SK-N-SH (cell line): ENCODE results near the gene MACROD1. TPM values are rescaled to one million over a fixed set of nuclear protein-coding genes. Genes with fewer than 3 reads are reported as not detected.

ENCODE experiments used
- CTCF ChIA-PET: fragments of 300-600, 350-600 bp; formaldehyde crosslinking; extraction: SDS; loops from one replicate; lab custom pipeline; 2021; lab: Yijun Ruan, JAX
- POLR2A ChIA-PET: fragments of 350-600 bp; sonication (Branson Sonifier 250); formaldehyde crosslinking; extraction: SDS; loops from one replicate; lab custom pipeline; 2020; ENCODE audit warnings: antibody characterized with exemption, inconsistent platforms; lab: Yijun Ruan, JAX
- DNase-seq: peaks from one replicate; pipeline ENCODE4 v3.0.0; 2012
- H2AFZ ChIP-seq: fragments of 200-600 bp; sonication (generic); 2 replicates; pipeline ENCODE4 v1.8.1; 2016; ENCODE audit warnings: antibody characterized with exemption, mild to moderate bottlenecking, low read depth
- H3F3A ChIP-seq: fragments of 200-600 bp; sonication (generic); replicated peaks from 2 replicates; pipeline ENCODE3; 2016; ENCODE audit warnings: antibody characterized with exemption, mild to moderate bottlenecking; ENCODE audit not compliant: insufficient read depth
- H3K27ac ChIP-seq, 2 experiments: fragments of 200-500 bp in 1 of 2; fragments of 200-600 bp in 1 of 2; sonication (Bioruptor generic) in 1 of 2; sonication (generic), shearing (Covaris generic) in 1 of 2; 2 replicates each; pipeline versions ENCODE4 v1.5.1 to v1.6.1; 2014 to 2016; ENCODE audit warnings: low read depth in 2 of 2, inconsistent platforms in 1 of 2, low read length in 1 of 2, mild to moderate bottlenecking in 1 of 2, mixed read lengths in 1 of 2
- H3K27me3 ChIP-seq: fragments of 200-600 bp; sonication (generic), shearing (Covaris generic); 2 replicates; pipeline ENCODE4 v1.6.1; 2016; ENCODE audit warnings: mixed run types; ENCODE audit not compliant: insufficient read depth
- H3K36me3 ChIP-seq, 2 experiments: fragments of 200-500 bp in 1 of 2; fragments of 200-600 bp in 1 of 2; sonication (Bioruptor generic) in 1 of 2; sonication (generic) in 1 of 2; replicated peaks in 1 of 2; 2 replicates each; pipeline versions ENCODE3 to v1.5.1; 2014 to 2016; ENCODE audit warnings: low read length in 1 of 2, mild to moderate bottlenecking in 1 of 2; ENCODE audit not compliant: insufficient read depth in 2 of 2, control insufficient read depth in 1 of 2
- H3K4me1 ChIP-seq, 2 experiments: fragments of 200-500 bp in 1 of 2; fragments of 200-600 bp in 1 of 2; sonication (Bioruptor generic) in 1 of 2; sonication (generic), shearing (Covaris generic) in 1 of 2; 2 replicates each; pipeline versions ENCODE4 v1.5.1 to v1.6.1; 2014 to 2016; ENCODE audit warnings: low read depth in 1 of 2, low read length in 1 of 2, mixed run types in 1 of 2; ENCODE audit not compliant: insufficient read depth in 2 of 2, control insufficient read depth in 1 of 2
- H3K4me2 ChIP-seq: fragments of 200-600 bp; sonication (generic), shearing (Covaris generic); 2 replicates; pipeline ENCODE4 v1.6.1; 2017; ENCODE audit warnings: mixed run types
- H3K4me3 ChIP-seq, 2 experiments: fragments of 200-500 bp in 1 of 2; fragments of 200-600 bp in 1 of 2; sonication (Bioruptor generic) in 1 of 2; sonication (generic), shearing (Covaris generic) in 1 of 2; 2 replicates each; pipeline versions ENCODE4 v1.5.1 to v1.8.1; 2014 to 2016; ENCODE audit warnings: low read depth in 2 of 2, inconsistent platforms in 1 of 2, low read length in 1 of 2, mild to moderate bottlenecking in 1 of 2, mixed read lengths in 1 of 2, moderate library complexity in 1 of 2
- H3K79me2 ChIP-seq: fragments of 200-600 bp; sonication (generic); 2 replicates; pipeline ENCODE4 v1.8.1; 2017; ENCODE audit warnings: mild to moderate bottlenecking; ENCODE audit not compliant: insufficient read depth
- H3K9ac ChIP-seq: fragments of 200-600 bp; sonication (generic); 2 replicates; pipeline ENCODE4 v1.6.1; 2017; ENCODE audit warnings: mixed run types
- H3K9me2 ChIP-seq: fragments of 200-600 bp; sonication (generic); 2 replicates; pipeline ENCODE4 v1.6.1; 2017; ENCODE audit warnings: mixed run types
- H3K9me3 ChIP-seq: fragments of 200-600 bp; sonication (generic); 2 replicates; pipeline ENCODE4 v1.6.1; 2017; ENCODE audit warnings: mixed run types, mild to moderate bottlenecking, moderate library complexity
- H4K20me1 ChIP-seq: fragments of 200-600 bp; sonication (generic); 2 replicates; pipeline ENCODE4 v1.6.1; 2017; ENCODE audit warnings: mild to moderate bottlenecking, mixed run types; ENCODE audit not compliant: insufficient read depth
- EP300 ChIP-seq, 2 experiments: IDR thresholded peaks; 2 replicates each; pipeline versions ENCODE4 v1.4.0 to v1.6.1; 2012; ENCODE audit warnings: borderline replicate concordance in 1 of 2, low read depth in 1 of 2, low read length in 1 of 2
- FOXJ3 ChIP-seq: sonication (generic); formaldehyde crosslinking; IDR thresholded peaks from 2 replicates; pipeline ENCODE4 v1.5.1; 2020; ENCODE audit warnings: mild to moderate bottlenecking, missing genetic modification reagents
- FOXM1 ChIP-seq: IDR thresholded peaks from 2 replicates; pipeline ENCODE4 v1.4.0; 2012; ENCODE audit warnings: low read depth, mild to moderate bottlenecking
- GABPA ChIP-seq: IDR thresholded peaks from 2 replicates; pipeline ENCODE4 v1.4.0; 2012; ENCODE audit warnings: low read depth, mild to moderate bottlenecking
- GATA2 ChIP-seq: sonication (generic); formaldehyde crosslinking; IDR thresholded peaks from 2 replicates; pipeline ENCODE4 v1.5.0; 2020; ENCODE audit warnings: mild to moderate bottlenecking, missing genetic modification reagents
- IRF3 ChIP-seq: fragments of 150-350 bp; IDR thresholded peaks from 2 replicates; pipeline ENCODE4 v1.6.1; 2016; ENCODE audit warnings: mild to moderate bottlenecking, low read depth, low read length
- JUND ChIP-seq: IDR thresholded peaks from 2 replicates; pipeline ENCODE4 v1.4.0; 2012
- NFIC ChIP-seq: IDR thresholded peaks from 2 replicates; pipeline ENCODE4 v1.4.0; 2012; ENCODE audit warnings: borderline replicate concordance
- NRF1 ChIP-seq: IDR thresholded peaks from 2 replicates; pipeline ENCODE4 v1.6.1; 2012; ENCODE audit warnings: low read depth, mild to moderate bottlenecking, low read length
- POLR2AphosphoS5 ChIP-seq: IDR thresholded peaks from 2 replicates; pipeline ENCODE4 v1.6.1; 2012; ENCODE audit warnings: low read depth, low read length
- RAD21 ChIP-seq: IDR thresholded peaks from 2 replicates; pipeline ENCODE4 v1.6.1; 2012; ENCODE audit warnings: mild to moderate bottlenecking, low read length
- RCOR1 ChIP-seq: fragments of 150-350 bp; IDR thresholded peaks from 2 replicates; pipeline ENCODE4 v1.6.1; 2017; ENCODE audit warnings: antibody characterized with exemption, low read length
- RFX5 ChIP-seq: IDR thresholded peaks from 2 replicates; pipeline ENCODE4 v1.6.1; 2012; ENCODE audit warnings: mild to moderate bottlenecking, improper control_type of control experiment, low read length
- SIN3A ChIP-seq: IDR thresholded peaks from 2 replicates; pipeline ENCODE4 v1.6.1; 2012; ENCODE audit warnings: low read depth, mild to moderate bottlenecking, low read length, moderate library complexity, borderline replicate concordance
- TCF12 ChIP-seq: IDR thresholded peaks from 2 replicates; pipeline ENCODE4 v1.4.0; 2012
- USF1 ChIP-seq: IDR thresholded peaks from 2 replicates; pipeline ENCODE4 v1.4.0; 2012; ENCODE audit warnings: low read depth, borderline replicate concordance
- WGBS: methylation state at CpG from one replicate; pipeline ENCODE4 v1.1.6; 2017; ENCODE audit warnings: low lambda C conversion rate; 5-methylcytosine and 5-hydroxymethylcytosine counted together
- polyA plus RNA-seq, 3 experiments: library from polyadenylated mRNA; depleted of rRNA; stranded (reverse); fragments of >200 nt; gene quantifications; 2 replicates each; pipeline ENCODE4 v1.2.3, GENCODE V29; 2012
- TF ChIP-seq, protein P1 (sequence below): IDR thresholded peaks from 2 replicates; pipeline ENCODE4; 2012
- TF ChIP-seq, protein P2 (sequence below): IDR thresholded peaks from 2 replicates; pipeline ENCODE4 v1.4.0; 2012; ENCODE audit warnings: low read depth, borderline replicate concordance

The MACROD1 gene
- polyA plus RNA-seq, 1 of the 3 experiments (the other 2 are of a cell fraction), result 49.1 TPM

DNA sequence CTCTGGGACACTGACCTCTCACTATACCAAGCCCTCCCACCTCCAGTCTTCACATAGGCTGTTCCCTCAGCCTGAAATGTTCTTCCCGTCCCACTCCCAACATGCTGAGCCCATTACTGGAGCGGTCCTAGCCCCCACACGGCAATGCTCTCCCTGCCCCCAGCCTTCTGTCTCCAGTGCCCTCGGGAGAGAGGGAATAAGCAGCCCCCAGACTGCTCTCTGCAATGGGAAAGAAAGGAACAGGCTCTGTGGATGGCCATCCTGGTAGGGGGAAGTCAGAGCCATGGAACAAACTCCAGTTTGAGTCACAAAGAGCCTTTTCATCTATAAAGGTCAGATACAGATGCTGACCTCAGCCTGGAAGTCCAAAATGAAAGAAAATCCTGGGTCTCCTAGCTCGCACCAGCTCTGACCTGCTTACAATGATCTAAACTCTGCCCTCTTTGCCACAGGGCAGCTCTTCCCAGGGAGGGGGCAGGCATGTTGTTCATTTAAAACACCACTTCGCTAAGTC is 67.5 kb downstream of the MACROD1 start (continued):
- TF ChIP-seq, protein P1, sequence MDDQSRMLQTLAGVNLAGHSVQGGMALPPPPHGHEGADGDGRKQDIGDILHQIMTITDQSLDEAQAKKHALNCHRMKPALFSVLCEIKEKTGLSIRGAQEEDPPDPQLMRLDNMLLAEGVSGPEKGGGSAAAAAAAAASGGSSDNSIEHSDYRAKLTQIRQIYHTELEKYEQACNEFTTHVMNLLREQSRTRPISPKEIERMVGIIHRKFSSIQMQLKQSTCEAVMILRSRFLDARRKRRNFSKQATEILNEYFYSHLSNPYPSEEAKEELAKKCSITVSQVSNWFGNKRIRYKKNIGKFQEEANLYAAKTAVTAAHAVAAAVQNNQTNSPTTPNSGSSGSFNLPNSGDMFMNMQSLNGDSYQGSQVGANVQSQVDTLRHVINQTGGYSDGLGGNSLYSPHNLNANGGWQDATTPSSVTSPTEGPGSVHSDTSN, result no peak
- TF ChIP-seq JUND (no peak), GABPA (no peak), IRF3 (no peak), GATA2 (CRISPR knock-in tag) (no peak), EP300 (IDR thresholded peaks at IDR 0.05; ENCODE audit: borderline replicate concordance in 1 of 2, low read depth in 1 of 2, low read length in 1 of 2) (no peak), SIN3A (no peak), NRF1 (no peak), POLR2AphosphoS5 (no peak)
- TF ChIP-seq, protein P2, sequence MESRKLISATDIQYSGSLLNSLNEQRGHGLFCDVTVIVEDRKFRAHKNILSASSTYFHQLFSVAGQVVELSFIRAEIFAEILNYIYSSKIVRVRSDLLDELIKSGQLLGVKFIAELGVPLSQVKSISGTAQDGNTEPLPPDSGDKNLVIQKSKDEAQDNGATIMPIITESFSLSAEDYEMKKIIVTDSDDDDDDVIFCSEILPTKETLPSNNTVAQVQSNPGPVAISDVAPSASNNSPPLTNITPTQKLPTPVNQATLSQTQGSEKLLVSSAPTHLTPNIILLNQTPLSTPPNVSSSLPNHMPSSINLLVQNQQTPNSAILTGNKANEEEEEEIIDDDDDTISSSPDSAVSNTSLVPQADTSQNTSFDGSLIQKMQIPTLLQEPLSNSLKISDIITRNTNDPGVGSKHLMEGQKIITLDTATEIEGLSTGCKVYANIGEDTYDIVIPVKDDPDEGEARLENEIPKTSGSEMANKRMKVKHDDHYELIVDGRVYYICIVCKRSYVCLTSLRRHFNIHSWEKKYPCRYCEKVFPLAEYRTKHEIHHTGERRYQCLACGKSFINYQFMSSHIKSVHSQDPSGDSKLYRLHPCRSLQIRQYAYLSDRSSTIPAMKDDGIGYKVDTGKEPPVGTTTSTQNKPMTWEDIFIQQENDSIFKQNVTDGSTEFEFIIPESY, result no peak

DNA sequence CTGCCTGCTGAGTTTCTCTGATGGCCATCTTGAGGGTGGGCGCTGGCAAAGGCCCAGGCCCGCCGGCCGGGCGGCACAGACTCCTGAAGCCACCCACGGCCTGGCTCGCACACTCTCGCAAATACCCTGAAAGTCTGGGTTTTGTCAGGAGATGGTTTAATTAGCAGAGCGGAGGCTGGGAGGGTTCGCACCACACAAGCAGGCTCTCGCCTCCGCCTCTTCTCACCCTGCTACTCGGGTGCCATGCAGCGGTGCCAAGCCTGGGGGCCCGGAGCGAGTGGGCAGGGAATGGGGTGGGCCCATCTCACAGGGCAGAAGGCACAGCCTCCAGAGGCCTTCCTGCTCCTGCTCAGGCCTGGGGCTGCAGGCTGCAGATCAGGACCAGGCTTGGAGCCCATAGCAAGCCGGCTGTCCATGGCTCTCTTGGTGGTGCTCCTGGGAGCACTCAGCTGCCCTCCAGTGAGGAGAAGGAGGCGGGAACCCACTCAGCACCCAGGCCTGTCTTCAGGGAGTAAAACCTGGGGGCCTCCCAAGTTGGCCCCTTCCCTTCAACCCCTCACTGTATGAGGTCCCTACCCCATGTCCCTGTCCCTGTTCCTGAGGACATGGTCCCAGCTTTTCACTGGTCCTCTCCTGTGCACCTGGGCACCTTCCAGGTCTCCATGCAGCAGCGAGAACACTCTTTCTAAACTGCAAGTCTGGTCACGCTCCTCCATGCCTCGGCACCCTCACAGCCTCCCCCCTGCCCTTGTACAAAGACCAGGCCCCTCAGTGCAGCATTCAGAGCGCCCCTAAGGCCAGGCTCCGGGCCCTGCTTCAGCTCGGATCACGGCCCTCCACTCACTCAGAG is 68.2 kb downstream of the MACROD1 start:
- Histone ChIP-seq H3K79me2 (no peaks in the 10 kb centered on the region), H3K9me3 (no peaks in the 10 kb centered on the region), H3K36me3 (no peaks in the 10 kb centered on the region), H4K20me1 (no peaks in the 10 kb centered on the region), H3K4me2 (no peak overlapping the region), H3F3A (no peaks in the 10 kb centered on the region), H2AFZ (no peak overlapping the region), H3K4me3 (no peak overlapping the region), H3K9ac (no peak overlapping the region), H3K27me3 (no peaks in the 10 kb centered on the region), H3K27ac (peak overlapping the region in 1 of 2 experiments; percentile 96; a peak in 2 of 4 replicates), H3K9me2 (no peaks in the 10 kb centered on the region), H3K4me1 (peaks cover 12 to 84% of the 10 kb centered on the region in 2 experiments; a peak in 2 of 4 replicates)
- POLR2A ChIA-PET, result interaction anchor here (1.3 kb wide), 1 partner anchor 13 kb away, joined by 3 read pairs; no protein-coding TSS in a partner anchor
- WGBS, result 91% methylated on average over 16 of the region's 25 CpGs
- peak; percentile 62 for DNase-seq
- CTCF ChIA-PET, result interaction anchor here (0.6 to 3.3 kb wide), 7 partner anchors 10 to 265 kb away, joined by 3 to 15 read pairs (median 4); no protein-coding TSS in a partner anchor
- TF ChIP-seq POLR2AphosphoS5, result no peak
- 0 out of 2 replicates have a peak, but pooled peaks have one; percentile 1 for TF ChIP-seq RAD21
- no peak for TF ChIP-seq SIN3A
- no peak for TF ChIP-seq NRF1
- TF ChIP-seq, protein P2, result no peak
- no peak for TF ChIP-seq TCF12
- peak; percentile 47; the same call in 1 of the 2 replicates for TF ChIP-seq GATA2 (CRISPR knock-in tag)
- no peak for TF ChIP-seq RFX5
- TF ChIP-seq FOXM1, result no peak
- TF ChIP-seq USF1, result no peak
- peak; percentile 54; the same call in 1 of the 2 replicates for TF ChIP-seq FOXJ3 (CRISPR knock-in tag)
- peak; percentile 41; the same call in 1 of the 2 replicates for TF ChIP-seq RCOR1
- no peak for TF ChIP-seq GABPA
- TF ChIP-seq NFIC, result no peak
- TF ChIP-seq EP300 (IDR thresholded peaks at IDR 0.05; ENCODE audit: borderline replicate concordance in 1 of 2, low read depth in 1 of 2, low read length in 1 of 2), result peak in 1 of 2 experiments; percentile 52; a peak in 2 of 4 replicates
